ENCODE measurements around the gene LTB4R2. TPM values are rescaled to one million over a fixed set of nuclear protein-coding genes. Genes with fewer than 3 reads are reported as not detected.

Gene LTB4R2
- total RNA-seq, 1 donor from 2014 or later: 13.3 TPM

DNA sequence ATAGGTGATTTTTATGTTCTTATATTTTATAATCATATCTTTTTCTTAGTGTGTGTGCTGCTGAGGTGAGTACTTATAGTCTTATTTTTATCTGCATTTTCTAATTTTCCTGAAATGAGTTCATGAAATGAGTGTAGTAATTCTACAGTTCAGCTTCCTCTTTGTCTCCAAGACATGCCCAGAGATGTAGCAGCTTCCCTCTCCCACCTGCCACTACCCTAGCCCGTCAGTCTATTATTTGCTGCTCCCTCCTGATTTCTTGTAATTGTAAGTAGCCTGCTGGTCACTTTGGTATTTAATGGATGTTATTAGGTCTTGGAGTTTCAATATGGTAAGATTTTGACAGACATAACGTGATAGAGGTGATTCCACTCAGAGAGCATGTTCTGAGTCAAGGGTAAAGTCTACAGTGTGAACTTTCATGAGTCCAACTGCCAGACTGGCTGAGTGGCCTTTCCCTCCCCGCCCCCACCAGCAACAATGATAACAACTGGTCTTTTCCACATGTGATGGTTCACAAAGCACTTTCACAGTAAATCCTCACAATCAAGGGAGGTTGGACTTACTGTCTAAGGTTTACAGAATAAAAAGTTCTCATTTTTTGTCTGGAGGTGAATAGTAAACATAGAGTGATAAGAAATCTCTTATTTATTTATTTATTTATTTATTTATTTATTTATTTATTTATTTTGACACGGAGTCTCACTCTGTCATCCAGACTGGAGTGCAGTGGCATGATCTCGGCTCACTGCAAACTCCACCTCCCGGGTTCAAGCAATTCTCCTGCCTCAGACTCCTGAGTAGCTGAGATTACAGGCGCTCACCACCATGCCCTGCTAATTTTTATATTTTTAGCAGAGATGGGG lies 34.1 kb downstream of the LTB4R2 start:
- H3K27ac Mint-ChIP-seq (ENCODE audit: unreplicated experiment): no peak overlapping the region
- peaks cover 12% of the 10 kb centered on the region for H3K27me3 Mint-ChIP-seq (ENCODE audit: unreplicated experiment)
- no peak for DNase-seq (ENCODE audit: low spot score)
- no peaks in the 10 kb centered on the region for H3K36me3 Mint-ChIP-seq (ENCODE audit: low read depth, unreplicated experiment)
- H3K9me3 Mint-ChIP-seq (ENCODE audit: unreplicated experiment): no peaks in the 10 kb centered on the region
- TF ChIP-seq, protein P1, sequence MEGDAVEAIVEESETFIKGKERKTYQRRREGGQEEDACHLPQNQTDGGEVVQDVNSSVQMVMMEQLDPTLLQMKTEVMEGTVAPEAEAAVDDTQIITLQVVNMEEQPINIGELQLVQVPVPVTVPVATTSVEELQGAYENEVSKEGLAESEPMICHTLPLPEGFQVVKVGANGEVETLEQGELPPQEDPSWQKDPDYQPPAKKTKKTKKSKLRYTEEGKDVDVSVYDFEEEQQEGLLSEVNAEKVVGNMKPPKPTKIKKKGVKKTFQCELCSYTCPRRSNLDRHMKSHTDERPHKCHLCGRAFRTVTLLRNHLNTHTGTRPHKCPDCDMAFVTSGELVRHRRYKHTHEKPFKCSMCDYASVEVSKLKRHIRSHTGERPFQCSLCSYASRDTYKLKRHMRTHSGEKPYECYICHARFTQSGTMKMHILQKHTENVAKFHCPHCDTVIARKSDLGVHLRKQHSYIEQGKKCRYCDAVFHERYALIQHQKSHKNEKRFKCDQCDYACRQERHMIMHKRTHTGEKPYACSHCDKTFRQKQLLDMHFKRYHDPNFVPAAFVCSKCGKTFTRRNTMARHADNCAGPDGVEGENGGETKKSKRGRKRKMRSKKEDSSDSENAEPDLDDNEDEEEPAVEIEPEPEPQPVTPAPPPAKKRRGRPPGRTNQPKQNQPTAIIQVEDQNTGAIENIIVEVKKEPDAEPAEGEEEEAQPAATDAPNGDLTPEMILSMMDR (IDR thresholded peaks at IDR 0.05; ENCODE audit: unreplicated experiment): no peak
- H3K4me1 Mint-ChIP-seq (ENCODE audit: unreplicated experiment): peaks cover 12% of the 10 kb centered on the region
- H3K4me3 Mint-ChIP-seq (ENCODE audit: unreplicated experiment): no peak overlapping the region

DNA sequence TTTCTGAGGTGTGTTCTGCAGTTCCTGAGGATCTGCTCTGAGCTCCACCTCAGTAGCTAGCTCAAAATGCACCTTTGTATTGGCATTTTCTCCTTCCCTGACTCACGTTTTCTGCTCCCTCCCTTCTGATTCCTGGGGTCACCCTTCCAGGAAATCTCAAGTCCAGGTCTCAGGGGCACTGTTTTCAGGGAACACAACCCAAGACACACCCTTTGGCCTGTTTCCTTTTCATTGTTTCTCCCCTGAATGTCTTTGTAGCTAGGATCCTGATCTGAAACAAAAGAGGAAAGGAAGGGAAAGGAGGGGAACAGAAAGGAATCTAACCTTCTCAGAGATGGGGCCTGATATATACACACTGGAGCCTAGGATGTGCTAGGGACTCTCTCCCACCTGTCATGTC lies 37.2 kb downstream of the LTB4R2 start:
- Mint-ChIP-seq H3K27ac (ENCODE audit: unreplicated experiment) (no peak overlapping the region), H3K27me3 (ENCODE audit: unreplicated experiment) (peaks cover 16% of the 10 kb centered on the region), H3K4me3 (ENCODE audit: unreplicated experiment) (no peak overlapping the region), H3K36me3 (ENCODE audit: low read depth, unreplicated experiment) (no peaks in the 10 kb centered on the region), H3K9me3 (ENCODE audit: unreplicated experiment) (no peaks in the 10 kb centered on the region), H3K4me1 (ENCODE audit: unreplicated experiment) (peaks cover 15% of the 10 kb centered on the region)
- DNase-seq (ENCODE audit: low spot score): no peak
- TF ChIP-seq, protein P1 (IDR thresholded peaks at IDR 0.05; ENCODE audit: unreplicated experiment): no peak

DNA sequence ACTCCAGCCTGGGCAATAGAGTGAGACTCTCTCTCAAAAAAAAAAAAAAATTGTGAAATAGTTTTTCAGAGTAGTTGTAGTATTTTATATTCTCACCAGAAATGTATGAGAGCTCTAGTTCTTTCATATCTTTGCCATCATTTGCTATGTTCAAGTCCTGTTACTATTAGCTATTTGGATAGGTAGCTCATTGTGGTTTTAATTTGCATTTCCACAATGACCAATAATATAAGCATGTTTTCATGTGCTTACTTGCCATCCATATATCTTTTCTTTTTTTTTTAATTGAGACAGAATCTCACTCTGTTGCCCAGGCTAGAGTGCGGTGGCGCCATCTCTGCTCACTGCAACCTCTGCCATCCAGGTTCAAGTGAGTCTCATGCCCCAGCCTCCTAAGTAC lies 38.2 kb downstream of the LTB4R2 start:
- Mint-ChIP-seq H3K4me3 (ENCODE audit: unreplicated experiment) (no peak overlapping the region), H3K4me1 (ENCODE audit: unreplicated experiment) (peaks cover 16% of the 10 kb centered on the region), H3K9me3 (ENCODE audit: unreplicated experiment) (no peaks in the 10 kb centered on the region), H3K36me3 (ENCODE audit: low read depth, unreplicated experiment) (no peaks in the 10 kb centered on the region), H3K27ac (ENCODE audit: unreplicated experiment) (no peak overlapping the region), H3K27me3 (ENCODE audit: unreplicated experiment) (peaks cover 16% of the 10 kb centered on the region)
- TF ChIP-seq, protein P1 (IDR thresholded peaks at IDR 0.05; ENCODE audit: unreplicated experiment): no peak
- no peak for DNase-seq (ENCODE audit: low spot score)

DNA sequence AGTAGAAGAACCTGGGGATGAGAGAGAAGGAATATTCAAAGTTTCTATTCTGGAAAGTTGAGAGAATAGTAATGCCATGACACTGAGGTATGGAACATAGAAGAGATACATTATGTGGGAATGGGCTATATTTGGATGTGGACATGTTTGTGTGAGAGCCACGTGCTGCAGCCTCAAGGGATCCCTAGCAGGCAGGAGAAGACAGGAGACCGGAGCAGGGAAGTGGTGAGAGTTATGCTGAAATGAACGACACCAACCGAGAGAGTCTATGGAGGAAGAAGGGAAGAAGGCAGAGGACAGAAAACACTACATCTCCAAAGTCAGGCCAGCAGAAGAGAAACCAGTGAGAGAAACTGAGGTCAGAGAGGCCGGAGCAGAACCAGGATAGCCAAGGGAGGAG lies 39.8 kb downstream of the LTB4R2 start:
- no peak for DNase-seq (ENCODE audit: low spot score)
- Mint-ChIP-seq H3K27ac (ENCODE audit: unreplicated experiment) (no peak overlapping the region), H3K4me1 (ENCODE audit: unreplicated experiment) (peaks cover 19% of the 10 kb centered on the region), H3K27me3 (ENCODE audit: unreplicated experiment) (peaks cover 17% of the 10 kb centered on the region), H3K4me3 (ENCODE audit: unreplicated experiment) (no peak overlapping the region), H3K36me3 (ENCODE audit: low read depth, unreplicated experiment) (no peaks in the 10 kb centered on the region), H3K9me3 (ENCODE audit: unreplicated experiment) (no peaks in the 10 kb centered on the region)
- TF ChIP-seq, protein P1 (IDR thresholded peaks at IDR 0.05; ENCODE audit: unreplicated experiment): no peak

DNA sequence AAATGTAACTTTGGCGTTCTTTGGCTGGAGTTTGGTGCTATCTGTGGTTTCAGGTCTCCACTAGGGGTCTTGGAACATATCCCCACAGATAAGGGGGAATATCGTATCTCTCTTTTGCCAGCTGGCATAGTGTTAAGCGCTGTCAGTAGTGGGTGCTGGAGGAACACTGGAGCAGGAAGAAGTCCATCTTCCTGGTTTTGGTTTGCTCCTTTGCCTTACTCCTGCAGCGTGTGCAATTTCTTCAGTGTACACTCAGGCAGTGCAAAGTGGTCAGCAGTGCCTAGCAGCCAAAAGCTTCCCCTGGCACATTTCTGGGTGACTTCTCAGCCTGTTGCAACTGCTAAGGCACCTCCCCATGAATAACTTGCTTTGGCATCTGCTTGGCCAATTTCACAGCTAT lies 41.6 kb downstream of the LTB4R2 start:
- Mint-ChIP-seq H3K9me3 (ENCODE audit: unreplicated experiment) (no peaks in the 10 kb centered on the region), H3K4me1 (ENCODE audit: unreplicated experiment) (peaks cover 16% of the 10 kb centered on the region), H3K4me3 (ENCODE audit: unreplicated experiment) (no peak overlapping the region), H3K36me3 (ENCODE audit: low read depth, unreplicated experiment) (no peaks in the 10 kb centered on the region), H3K27ac (ENCODE audit: unreplicated experiment) (no peak overlapping the region), H3K27me3 (ENCODE audit: unreplicated experiment) (peaks cover 17% of the 10 kb centered on the region)
- no peak for DNase-seq (ENCODE audit: low spot score)
- TF ChIP-seq, protein P1 (IDR thresholded peaks at IDR 0.05; ENCODE audit: unreplicated experiment): no peak
